ENCODE results near the gene LCLAT1. TPM values are rescaled to one million over a fixed set of nuclear protein-coding genes. Genes with fewer than 3 reads are reported as not detected.

The LCLAT1 gene
- polyA plus RNA-seq, 1 experiment, result 10.8 TPM

- Histone ChIP-seq H3K36me3 (ENCODE audit: control insufficient read depth, insufficient read depth, low read length) (no peaks in the 10 kb centered on the region), H3K4me3 (ENCODE audit: low read depth, low read length) (no peak overlapping the region), H3K27me3 (ENCODE audit: control insufficient read depth, insufficient read depth, low read length) (no peaks in the 10 kb centered on the region)
- CTCF ChIA-PET, result no interaction called here
- POLR2A ChIA-PET, result no interaction called here
- TF ChIP-seq CTCF (IDR thresholded peaks at IDR 0.05; ENCODE audit: insufficient read depth, low read depth, low read length), result no peak
- DNase-seq (ENCODE audit: low read depth), result no peak
Measured at GRCh38 chr2:30414961-30415360, 32.1 kb upstream of the LCLAT1 start.

GRCh38 chr2:30417253-30417652 is 29.8 kb upstream of the LCLAT1 start:
- POLR2A ChIA-PET, result interaction anchor here (0.5 kb wide), 2 partner anchors 152 to 252 kb away, joined by 3 to 5 read pairs; no protein-coding TSS in a partner anchor
- TF ChIP-seq CTCF (IDR thresholded peaks at IDR 0.05; ENCODE audit: insufficient read depth, low read depth, low read length), result no peak
- H3K36me3 ChIP-seq (ENCODE audit: control insufficient read depth, insufficient read depth, low read length), result no peaks in the 10 kb centered on the region
- no peaks in the 10 kb centered on the region for H3K27me3 ChIP-seq (ENCODE audit: control insufficient read depth, insufficient read depth, low read length)
- DNase-seq (ENCODE audit: low read depth), result no peak
- no peak overlapping the region for H3K4me3 ChIP-seq (ENCODE audit: low read depth, low read length)
- CTCF ChIA-PET, result no interaction called here

- CTCF ChIA-PET, result interaction anchor here (0.6 to 1.6 kb wide), 3 partner anchors 9 to 290 kb away, joined by 3 to 5 read pairs (median 5); no protein-coding TSS in a partner anchor
- Histone ChIP-seq H3K27me3 (ENCODE audit: control insufficient read depth, insufficient read depth, low read length) (no peaks in the 10 kb centered on the region), H3K4me3 (ENCODE audit: low read depth, low read length) (no peak overlapping the region), H3K36me3 (ENCODE audit: control insufficient read depth, insufficient read depth, low read length) (no peaks in the 10 kb centered on the region)
- POLR2A ChIA-PET, result interaction anchor here (0.5 kb wide), 1 partner anchor 13 kb away, joined by 6 read pairs; no protein-coding TSS in a partner anchor
- TF ChIP-seq CTCF (IDR thresholded peaks at IDR 0.05; ENCODE audit: insufficient read depth, low read depth, low read length), result no peak
- DNase-seq (ENCODE audit: low read depth), result no peak
Measured at GRCh38 chr2:30421026-30421603, 25.9 kb upstream of the LCLAT1 start.

DNA sequence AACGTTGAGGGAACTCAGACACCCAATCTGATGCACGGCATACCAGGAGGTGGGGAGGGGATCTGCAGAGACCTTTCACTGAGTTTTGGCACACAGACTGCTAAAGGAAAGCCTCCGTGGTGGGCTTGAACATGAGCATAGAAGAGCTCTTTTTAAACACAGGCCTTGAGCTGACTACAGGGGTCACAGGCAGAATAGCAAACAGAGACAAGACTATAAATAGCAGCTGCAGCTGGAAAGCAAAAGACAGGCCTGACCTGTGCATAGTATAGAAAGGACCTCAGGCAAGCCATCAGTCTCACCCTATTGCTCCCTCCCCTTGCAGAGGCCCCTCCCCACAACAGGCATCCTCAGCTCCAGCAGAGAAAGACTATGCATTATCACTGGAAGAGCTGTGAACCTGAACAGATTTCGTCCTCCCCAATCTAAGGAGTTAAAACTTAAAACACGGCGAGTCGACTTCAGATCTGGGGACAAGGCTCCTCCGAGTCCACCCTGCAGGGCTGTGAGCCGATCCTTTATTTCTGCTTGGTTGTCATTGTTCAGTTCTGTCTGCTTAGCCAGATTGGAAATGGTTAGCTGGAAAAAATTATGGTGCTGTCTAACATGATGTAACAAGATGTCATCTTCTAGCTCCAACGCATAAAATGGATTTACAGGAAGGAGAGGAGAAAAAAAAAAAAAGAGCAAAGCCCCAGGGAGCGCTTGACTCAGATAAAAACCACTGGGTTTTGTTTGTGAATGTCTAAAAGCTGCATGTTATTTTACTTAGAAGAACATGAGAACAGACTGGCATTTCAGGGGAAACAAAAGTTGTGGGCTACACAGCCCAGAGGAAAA is 25.2 kb upstream of the LCLAT1 start:
- no peak for TF ChIP-seq CTCF (IDR thresholded peaks at IDR 0.05; ENCODE audit: insufficient read depth, low read depth, low read length)
- Histone ChIP-seq H3K27me3 (ENCODE audit: control insufficient read depth, insufficient read depth, low read length) (no peaks in the 10 kb centered on the region), H3K36me3 (ENCODE audit: control insufficient read depth, insufficient read depth, low read length) (no peaks in the 10 kb centered on the region), H3K4me3 (ENCODE audit: low read depth, low read length) (no peak overlapping the region)
- ChIA-PET CTCF (interaction anchor here (0.7 to 1.6 kb wide), 6 partner anchors 9 to 289 kb away, joined by 3 to 5 read pairs (median 4); no protein-coding TSS in a partner anchor), POLR2A (interaction anchor here (0.6 kb wide), 2 partner anchors 33 to 189 kb away, joined by 3 to 17 read pairs; no protein-coding TSS in a partner anchor)
- peak; percentile 60 for DNase-seq (ENCODE audit: low read depth)

- Histone ChIP-seq H3K36me3 (ENCODE audit: control insufficient read depth, insufficient read depth, low read length) (no peaks in the 10 kb centered on the region), H3K27me3 (ENCODE audit: control insufficient read depth, insufficient read depth, low read length) (no peaks in the 10 kb centered on the region), H3K4me3 (ENCODE audit: low read depth, low read length) (no peak overlapping the region)
- DNase-seq (ENCODE audit: low read depth), result no peak
- TF ChIP-seq CTCF (IDR thresholded peaks at IDR 0.05; ENCODE audit: insufficient read depth, low read depth, low read length), result no peak
- POLR2A ChIA-PET, result no interaction called here
- CTCF ChIA-PET, result interaction anchor here (0.7 to 2.0 kb wide), 6 partner anchors 10 to 289 kb away, joined by 3 to 7 read pairs (median 4); no protein-coding TSS in a partner anchor
Measured at GRCh38 chr2:30422444-30423040, 24.5 kb upstream of the LCLAT1 start.
